ENCODE results near the gene RPS27A. TPM values are rescaled to one million over a fixed set of nuclear protein-coding genes. Genes with fewer than 3 reads are reported as not detected.

RPS27A gene
- total RNA-seq, 2 donors from 2014 or later = 1,730 to 1,784 TPM

Other genes starting within 250 kb of the RPS27A start
- 100 to 1,000 TPM in 1 of 2 donors, 10 to 100 TPM in 1; 92.7 to 114 TPM for gene RTN4, start 182.2 kb upstream of the RPS27A start, total RNA-seq
- gene CLHC1, start 395 bp upstream of the RPS27A start, total RNA-seq = 1 to 10 TPM; 3.5 to 7.1 TPM
- 10 to 100 TPM; 16.8 to 18.7 TPM for gene MTIF2, start 36.5 kb downstream of the RPS27A start, total RNA-seq
- gene CCDC88A, start 187.2 kb downstream of the RPS27A start, total RNA-seq = 10 to 100 TPM; 10.8 to 15.2 TPM

Measured in T-helper 17 cell (primary cell).